Activated CD8-positive, alpha-beta memory T cell treated with anti-CD3 and anti-CD28 coated beads, Interleukin-2, amount 50 U/mL, for 24 hours (primary cell): Measurements from ENCODE around the gene TLCD1.

Source experiments
- DNase-seq: peaks from one replicate; pipeline ENCODE4 v3.0.0-alpha.2; 2020; ENCODE audit errors: extremely low read depth

Gene TLCD1

GRCh38 chr17:28712705-28713415 is 13.2 kb downstream of the TLCD1 start:
- no peak for DNase-seq

GRCh38 chr17:28712032-28712704 is 13.9 kb downstream of the TLCD1 start:
- no peak for DNase-seq

DNA sequence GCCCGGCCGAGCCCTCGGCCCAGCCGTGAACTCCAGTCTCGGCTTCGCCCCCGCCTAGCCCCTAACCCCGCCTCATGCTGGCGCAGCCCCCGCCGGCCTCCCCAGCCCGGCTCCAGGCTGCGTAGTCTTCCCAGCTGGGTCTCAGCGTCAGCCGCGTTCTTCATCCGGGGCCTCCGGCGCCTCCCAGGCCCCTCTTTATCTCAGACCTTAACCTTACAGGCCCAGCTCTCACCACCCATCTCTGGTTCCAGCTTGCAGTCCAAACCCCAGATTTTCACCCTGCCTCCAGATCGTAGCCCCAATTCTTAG is 14.4 kb downstream of the TLCD1 start, which contains the start of gene PROCA1:
TSS of gene PROCA1 (minus strand) at position 166 of the 309 bp plus-strand sequence. CDS start 228 bp downstream, outside the sequence.
- no peak for DNase-seq

- no peak for DNase-seq
These were observed 14.9 kb downstream of the TLCD1 start for GRCh38 chr17:28710861-28711722.

GRCh38 chr17:28707339-28707720 is 18.7 kb downstream of the TLCD1 start:
- no peak for DNase-seq

GRCh38 chr17:28706471-28707338 is 19.3 kb downstream of the TLCD1 start:
- no peak for DNase-seq

DNA sequence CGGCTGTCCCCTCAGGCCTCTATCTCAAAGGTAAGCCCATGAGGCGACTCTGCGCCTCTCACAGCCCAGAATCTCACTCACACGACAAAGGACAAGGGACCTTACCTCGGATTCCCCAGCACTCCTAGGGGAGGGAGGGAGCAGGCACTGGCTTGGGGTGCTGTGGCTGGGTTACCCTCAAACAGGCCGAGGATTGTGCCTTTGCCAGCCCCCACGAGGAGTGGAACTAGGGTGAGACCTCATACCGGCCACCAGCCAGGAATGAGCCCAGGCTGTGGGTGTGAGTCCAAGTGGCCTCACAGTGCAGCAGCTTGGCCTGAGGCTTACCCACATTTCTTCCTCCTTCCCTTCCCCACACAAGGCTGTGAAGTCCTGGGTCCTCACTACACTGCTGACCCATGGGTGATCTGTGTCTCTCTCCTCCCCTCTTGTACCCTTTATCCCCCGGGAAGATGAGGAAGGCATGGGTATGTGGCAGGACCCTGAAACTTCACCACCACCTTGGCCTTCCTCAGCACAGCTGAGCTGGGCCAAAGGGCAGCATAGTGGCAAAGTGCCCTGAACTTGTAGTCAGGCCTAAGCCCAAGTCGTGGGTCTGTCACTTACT is 20.2 kb downstream of the TLCD1 start:
- DNase-seq = no peak

DNA sequence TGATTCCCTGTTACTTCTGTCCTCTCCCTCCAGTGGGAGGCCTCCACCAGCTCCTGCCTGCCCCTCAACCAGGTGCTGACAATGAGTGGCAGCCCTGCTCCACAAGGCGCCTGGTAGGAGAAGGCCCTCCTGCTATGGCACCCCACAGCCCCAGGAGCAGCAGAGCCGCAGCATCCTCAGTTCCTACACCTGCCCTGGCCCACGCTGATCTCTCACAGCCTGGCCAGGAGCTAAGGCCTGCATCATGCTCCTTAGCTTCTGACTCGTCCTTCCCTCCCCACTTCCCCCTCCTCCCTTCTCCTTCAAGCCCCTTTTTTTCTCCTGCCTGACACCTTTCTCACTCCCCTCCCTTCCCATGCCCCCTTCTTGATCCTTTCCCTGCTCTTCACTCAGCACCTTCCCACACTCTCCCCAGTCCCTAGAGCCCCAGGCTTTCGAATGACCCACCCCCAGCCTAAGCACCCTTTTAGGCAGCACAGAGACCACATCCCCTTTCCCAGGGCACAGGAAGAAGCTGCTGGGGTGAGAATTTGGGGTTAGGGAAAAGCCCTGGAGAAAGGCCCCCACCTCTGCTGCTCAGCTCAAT is 20.9 kb downstream of the TLCD1 start:
- DNase-seq = no peak

- DNase-seq = no peak
These were observed 21.7 kb downstream of the TLCD1 start for GRCh38 chr17:28704219-28704858.

- DNase-seq = no peak
These were observed 22.3 kb downstream of the TLCD1 start for GRCh38 chr17:28703552-28704218.

- no peak for DNase-seq
These were observed 23.3 kb downstream of the TLCD1 start for GRCh38 chr17:28702752-28703150.

DNA sequence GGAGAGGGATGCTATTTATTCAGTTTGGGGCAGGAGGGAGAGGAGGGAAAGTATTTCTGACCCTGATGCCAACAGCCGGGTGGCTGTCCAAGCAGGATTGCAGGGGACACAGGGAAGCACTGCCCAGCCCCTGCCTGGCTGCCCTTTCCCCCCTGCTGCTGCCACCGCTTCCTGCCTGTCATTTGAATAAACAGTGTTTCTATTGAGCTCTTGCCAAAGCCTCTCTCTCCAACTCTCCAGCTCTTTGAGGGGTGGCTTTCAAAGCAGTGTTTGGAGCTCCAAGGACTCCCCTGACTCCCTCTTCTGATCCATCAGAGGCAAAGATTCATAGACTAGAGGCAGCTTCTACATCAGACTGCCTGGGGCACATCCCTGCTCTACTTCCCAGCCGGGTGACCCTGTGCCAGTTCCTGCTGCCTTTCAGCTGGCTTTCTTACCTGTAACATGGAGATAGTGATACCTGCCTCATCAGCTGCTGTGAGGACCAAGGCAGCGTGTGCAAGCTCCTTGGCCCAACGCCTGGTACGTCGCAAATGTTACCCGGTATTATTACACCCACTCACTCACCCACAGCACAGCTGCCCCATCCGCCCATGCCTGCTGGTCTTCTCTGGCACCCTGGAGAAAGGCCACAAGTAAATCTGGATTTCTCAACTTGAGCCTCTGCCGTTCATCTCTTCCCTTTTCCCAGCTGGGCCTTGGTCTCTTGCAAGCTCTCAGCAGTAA is 23.8 kb downstream of the TLCD1 start:
- no peak for DNase-seq

DNA sequence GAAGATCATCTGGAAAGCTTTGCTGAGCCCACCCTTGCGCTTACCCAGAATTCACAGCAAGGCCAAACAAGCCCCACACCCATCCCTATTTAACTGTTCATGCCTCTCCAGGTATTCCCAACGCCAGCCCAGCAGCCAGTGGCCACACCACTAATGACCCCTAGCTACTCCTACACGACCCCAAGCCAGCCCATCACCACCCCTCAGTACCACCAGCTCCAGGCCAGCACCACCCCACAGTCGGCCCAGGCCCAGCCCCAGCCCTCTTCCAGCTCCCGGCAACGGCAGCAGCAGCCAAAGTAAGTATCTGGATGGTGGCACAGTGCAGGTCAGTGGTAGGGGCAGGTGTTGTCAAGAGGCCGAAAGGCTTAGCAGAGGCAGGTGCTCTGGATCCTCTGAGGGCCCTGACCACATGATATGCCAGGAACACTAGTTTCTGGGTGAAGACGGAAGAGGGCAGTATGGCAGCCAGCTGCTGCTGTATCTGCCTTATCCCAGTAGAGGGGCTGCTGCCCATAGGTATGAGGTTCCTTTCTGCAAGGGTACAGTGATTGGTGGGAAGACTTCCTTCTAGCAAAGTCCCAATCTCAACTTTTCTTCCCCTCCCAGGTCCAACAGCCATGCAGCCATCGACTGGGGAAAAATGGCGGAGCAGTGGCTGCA is 25.1 kb downstream of the TLCD1 start:
- no peak for DNase-seq

- no peak for DNase-seq
These were observed 25.8 kb downstream of the TLCD1 start for GRCh38 chr17:28700278-28700677.

DNA sequence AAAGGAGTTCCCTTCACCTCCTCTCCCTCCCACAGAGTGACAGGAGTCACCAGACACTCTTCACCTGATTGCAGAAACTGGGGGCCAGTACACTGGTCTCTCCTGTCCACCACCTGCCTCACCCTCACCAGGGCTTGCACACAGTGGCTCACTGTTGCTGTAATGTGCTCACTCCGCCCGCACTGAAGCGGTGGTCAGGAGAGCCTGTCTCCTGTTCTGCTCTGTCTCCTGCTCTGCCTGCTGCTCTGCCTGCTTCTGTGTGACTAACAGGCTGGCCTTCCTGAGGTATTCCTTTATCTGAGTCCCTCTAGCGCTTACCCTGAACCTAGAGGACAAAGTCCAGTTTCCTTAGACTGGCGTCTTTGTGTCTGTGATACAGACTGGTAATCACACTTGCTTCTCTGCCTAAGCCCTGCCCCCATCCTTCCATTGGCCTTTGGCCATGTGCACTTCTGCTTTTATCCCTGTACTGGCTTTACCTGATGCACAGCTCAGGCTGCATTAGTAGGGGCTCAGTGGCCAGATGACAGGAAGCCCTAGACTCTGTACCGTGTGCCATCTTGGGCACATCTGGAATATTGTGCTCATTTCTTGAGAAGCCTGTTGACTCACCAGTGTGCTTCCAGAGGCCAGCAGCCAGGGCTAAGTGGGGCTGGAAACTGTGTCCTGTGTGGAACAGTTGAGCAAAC is 27.6 kb downstream of the TLCD1 start:
- DNase-seq = no peak

DNA sequence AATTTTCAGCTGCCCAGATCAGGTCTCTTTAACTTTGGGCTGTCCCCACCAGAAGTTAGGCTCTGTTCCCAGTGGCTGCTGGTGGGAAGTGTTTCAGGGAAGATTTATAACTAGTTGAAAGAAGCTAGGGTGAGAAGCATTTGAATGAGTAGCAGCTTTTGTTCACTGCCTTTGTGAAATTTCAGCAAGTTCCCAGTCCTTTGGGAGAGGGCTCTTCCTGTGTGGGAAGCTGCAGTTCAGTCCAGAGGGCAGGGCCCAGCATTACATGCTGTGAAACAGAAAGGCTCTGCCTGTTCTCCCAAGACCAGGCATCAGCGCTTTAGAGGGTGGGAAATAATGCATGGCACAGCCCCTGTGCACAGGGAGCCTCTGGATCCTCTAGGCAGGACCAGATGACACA is 32.2 kb downstream of the TLCD1 start:
- no peak for DNase-seq

GRCh38 chr17:28689011-28689410 is 37.0 kb downstream of the TLCD1 start:
- no peak for DNase-seq

GRCh38 chr17:28688481-28688880 is 37.6 kb downstream of the TLCD1 start:
- no peak for DNase-seq
